ENCODE measurements around the gene OSBP2.
"Not testable (repeated sequence)": the region's sequence is repeated elsewhere in the genome, so short reads cannot be mapped to it uniquely, and the experiment has no call there.

Gene OSBP2
- 1.6 to 2.9 reads per million in 2 experiments for total RNA-seq

GRCh38 chr22:30694640-30695350, at the start of gene OSBP2:
OSBP2 (plus strand) TSS chr22:30694874; CDS start chr22:30694910, 36 bp downstream.
- no peak for DNase-seq (ENCODE audit: low read depth)

GRCh38 chr22:30646518-30647160, 48.0 kb upstream of the OSBP2 start:
- DNase-seq (ENCODE audit: low read depth) = no peak

GRCh38 chr22:30647536-30647935, 47.1 kb upstream of the OSBP2 start:
- no peak for DNase-seq (ENCODE audit: low read depth)

- DNase-seq (ENCODE audit: low read depth) = no peak
These were observed 45.8 kb upstream of the OSBP2 start for GRCh38 chr22:30648825-30649224.

- DNase-seq (ENCODE audit: low read depth) = no peak
These were observed 45.2 kb upstream of the OSBP2 start for GRCh38 chr22:30649430-30650007.

GRCh38 chr22:30650508-30651116, 44.1 kb upstream of the OSBP2 start:
- DNase-seq (ENCODE audit: low read depth) = no peak

- DNase-seq (ENCODE audit: low read depth) = no peak
These were observed 41.8 kb upstream of the OSBP2 start for GRCh38 chr22:30652852-30653251.

GRCh38 chr22:30654361-30654760, 40.3 kb upstream of the OSBP2 start:
- DNase-seq (ENCODE audit: low read depth) = no peak

GRCh38 chr22:30655532-30655931, 39.1 kb upstream of the OSBP2 start:
- DNase-seq (ENCODE audit: low read depth) = no peak

- no peak for DNase-seq (ENCODE audit: low read depth)
These were observed 32.6 kb upstream of the OSBP2 start for GRCh38 chr22:30662040-30662439.

GRCh38 chr22:30664798-30665197, 29.9 kb upstream of the OSBP2 start:
- no peak for DNase-seq (ENCODE audit: low read depth)

- no peak for DNase-seq (ENCODE audit: low read depth)
These were observed 29.4 kb upstream of the OSBP2 start for GRCh38 chr22:30665266-30665665.

- DNase-seq (ENCODE audit: low read depth) = no peak
These were observed 28.9 kb upstream of the OSBP2 start for GRCh38 chr22:30665786-30666185.

GRCh38 chr22:30667107-30667493, 27.6 kb upstream of the OSBP2 start:
- no peak for DNase-seq (ENCODE audit: low read depth)

- DNase-seq (ENCODE audit: low read depth) = peak; percentile 90
These were observed 26.9 kb upstream of the OSBP2 start, which contains the start of gene DUSP18 for GRCh38 chr22:30667494-30668385. DUSP18 (minus strand) TSS chr22:30667875; CDS start chr22:30664003, 3,872 bp downstream.

- DNase-seq (ENCODE audit: low read depth) = no peak
These were observed 26.3 kb upstream of the OSBP2 start for GRCh38 chr22:30668386-30668710.

GRCh38 chr22:30671071-30671470, 23.6 kb upstream of the OSBP2 start:
- DNase-seq (ENCODE audit: low read depth) = no peak

- no peak for DNase-seq (ENCODE audit: low read depth)
These were observed 21.5 kb upstream of the OSBP2 start for GRCh38 chr22:30673136-30673535.

GRCh38 chr22:30674482-30674881, 20.2 kb upstream of the OSBP2 start:
- no peak for DNase-seq (ENCODE audit: low read depth)

GRCh38 chr22:30675436-30675835, 19.2 kb upstream of the OSBP2 start:
- no peak for DNase-seq (ENCODE audit: low read depth)

- DNase-seq (ENCODE audit: low read depth) = not testable (repeated sequence)
These were observed 18.1 kb upstream of the OSBP2 start for GRCh38 chr22:30676565-30676964.
